Endothelial cell of umbilical vein (primary cell): ENCODE data around the gene ADAM17. TPM values are rescaled to one million over a fixed set of nuclear protein-coding genes. Genes with fewer than 3 reads are reported as not detected.

Experiments used
- BruUV-seq: library from RNA; stranded (reverse); fragments of 400-500 nt; replicated peaks from 2 replicates; lab custom pipeline; 2021; lab: Mats Ljungman, UMichigan
- CTCF ChIA-PET: fragments of 300-600, 350-600 bp; sonication (Branson Sonifier 250); formaldehyde crosslinking; loops from one replicate; lab custom pipeline; 2021; ENCODE audit warnings: antibody characterized with exemption, inconsistent platforms; lab: Charles Lee
- POLR2A ChIA-PET: fragments of 300-600, 350-600 bp; sonication (Branson Sonifier 250); formaldehyde crosslinking; loops from one replicate; lab custom pipeline; 2021; ENCODE audit warnings: antibody characterized with exemption, inconsistent platforms; lab: Charles Lee
- DNase-seq: peaks from one replicate; pipeline ENCODE4 v3.0.0-alpha.2; 2011; ENCODE audit warnings: low read depth, low spot score
- FAIRE-seq: peaks from 2 replicates; lab custom pipeline; 2011; peaks lifted over from hg19 to GRCh38; lab: Jason Lieb, UNC
- H2AFZ ChIP-seq: 2 replicates; pipeline ENCODE4 v1.6.0; 2012; ENCODE audit warnings: low read depth, low read length, control low read depth, inconsistent platforms
- H3K27ac ChIP-seq: 2 replicates; pipeline ENCODE4 v1.5.1; 2011; ENCODE audit warnings: low read depth, mild to moderate bottlenecking, control low read depth, low read length, moderate library complexity; ENCODE audit not compliant: insufficient read depth
- H3K27me3 ChIP-seq, 2 experiments: 2 replicates each; pipeline versions ENCODE4 v1.6.0 to v1.6.1; 2011; ENCODE audit warnings: low read length in 2 of 2, mixed read lengths in 1 of 2; ENCODE audit not compliant: control insufficient read depth in 2 of 2, insufficient read depth in 2 of 2
- H3K36me3 ChIP-seq, 2 experiments: 2 replicates in 1 of 2; 3 replicates in 1 of 2; pipeline ENCODE4 v1.5.1; 2011; ENCODE audit warnings: low read length in 2 of 2, mild to moderate bottlenecking in 1 of 2, moderate library complexity in 1 of 2; ENCODE audit not compliant: control insufficient read depth in 2 of 2, insufficient read depth in 2 of 2; ENCODE audit errors: extremely low read depth in 1 of 2
- H3K4me1 ChIP-seq: 3 replicates; pipeline ENCODE4 v1.5.1; 2011; ENCODE audit warnings: mild to moderate bottlenecking, low read length; ENCODE audit not compliant: control insufficient read depth, insufficient read depth; ENCODE audit errors: extremely low read depth
- H3K4me2 ChIP-seq: 2 replicates; pipeline ENCODE4 v1.6.1; 2011; ENCODE audit warnings: low read length, control low read depth, mixed read lengths; ENCODE audit not compliant: insufficient read depth
- H3K4me3 ChIP-seq, 3 experiments: fragments of 200-600 bp in 1 of 3; sonication (generic), shearing (Covaris generic) in 1 of 3; replicated peaks in 1 of 3; 2 replicates each; pipeline ENCODE4 v1.5.1; 2011 to 2016; ENCODE audit warnings: control low read depth in 3 of 3, low read length in 3 of 3, mild to moderate bottlenecking in 2 of 3, inconsistent platforms in 1 of 3, low read depth in 1 of 3, moderate library complexity in 1 of 3; ENCODE audit not compliant: insufficient read depth in 1 of 3
- H3K79me2 ChIP-seq: 2 replicates; pipeline ENCODE4 v1.6.0; 2012; ENCODE audit warnings: low read length, inconsistent platforms; ENCODE audit not compliant: control insufficient read depth, insufficient read depth
- H3K9ac ChIP-seq: replicated peaks from 2 replicates; pipeline ENCODE3; 2011; ENCODE audit warnings: low read length, control low read depth; ENCODE audit not compliant: insufficient read depth; ENCODE audit errors: extremely low read depth
- H3K9me1 ChIP-seq: replicated peaks from 3 replicates; pipeline ENCODE4 v1.6.0; 2011; ENCODE audit warnings: mild to moderate bottlenecking, low read length; ENCODE audit not compliant: control insufficient read depth, insufficient read depth; ENCODE audit errors: extremely low read depth
- H3K9me3 ChIP-seq: replicated peaks from 2 replicates; pipeline ENCODE4 v1.5.1; 2012; ENCODE audit warnings: low read length, inconsistent platforms; ENCODE audit not compliant: control insufficient read depth, insufficient read depth
- H4K20me1 ChIP-seq: replicated peaks from 2 replicates; pipeline ENCODE3; 2011; ENCODE audit warnings: mild to moderate bottlenecking, low read length; ENCODE audit not compliant: control insufficient read depth, insufficient read depth; ENCODE audit errors: extremely low read depth
- EZH2 ChIP-seq: IDR thresholded peaks from 2 replicates; pipeline ENCODE4 v1.6.1; 2012; ENCODE audit warnings: borderline replicate concordance, low read depth, mild to moderate bottlenecking, moderate library complexity, low read length, inconsistent platforms; ENCODE audit not compliant: severe bottlenecking
- FOS ChIP-seq: IDR thresholded peaks from 2 replicates; pipeline ENCODE4 v1.6.1; 2011; ENCODE audit warnings: mild to moderate bottlenecking, low read length, moderate library complexity, borderline replicate concordance; ENCODE audit not compliant: insufficient read depth
- GATA2 ChIP-seq: IDR thresholded peaks from 2 replicates; pipeline ENCODE4 v1.7.0; 2011; ENCODE audit warnings: low read depth, mild to moderate bottlenecking, moderate library complexity, mixed read lengths, low read length; ENCODE audit not compliant: insufficient read length, insufficient read depth
- JUN ChIP-seq: IDR thresholded peaks from 2 replicates; pipeline ENCODE4 v1.6.1; 2011; ENCODE audit warnings: borderline replicate concordance, low read depth; ENCODE audit not compliant: insufficient read length, insufficient read depth
- MAX ChIP-seq: IDR thresholded peaks from 2 replicates; pipeline ENCODE4 v1.6.1; 2011; ENCODE audit not compliant: insufficient read depth, insufficient read length
- MYC ChIP-seq: IDR thresholded peaks from one replicate; pipeline ENCODE4 v1.6.1; 2011; ENCODE audit warnings: mild to moderate bottlenecking, low read depth, low read length
- POLR2A ChIP-seq: IDR thresholded peaks from 2 replicates; pipeline ENCODE4 v1.6.1; 2012; ENCODE audit warnings: low read depth, mild to moderate bottlenecking, control low read depth, low read length
- POLR2AphosphoS5 ChIP-seq: IDR thresholded peaks from 2 replicates; pipeline ENCODE4 v1.6.1; 2012; ENCODE audit warnings: low read depth, mild to moderate bottlenecking, control low read depth, low read length, moderate library complexity; ENCODE audit not compliant: insufficient read depth
- dilution Hi-C: fragments of 300-500 bp; cut with MboI; formaldehyde crosslinking; loops from one replicate; pipeline ENCODE4 v1.15.0; 2019; ENCODE audit warnings: low sequenced_read_pairs; ENCODE audit not compliant: extremely low pct_ligation_motif_present
- intact Hi-C: fragments of 100-400 bp; cut with micrococcal nuclease; formaldehyde crosslinking; loops from one replicate; pipeline ENCODE4 v1.10.0; 2022
- polyA plus RNA-seq, 4 experiments: library from polyadenylated mRNA; depleted of rRNA in 3 of 4; stranded (reverse) in 3 of 4; unstranded in 1 of 4; fragments of >200 nt; gene quantifications; 2 replicates each; pipeline versions ENCODE4 v1.2.1 to v1.2.3, GENCODE V29; 2011 to 2012; ENCODE audit warnings: missing spikeins in 1 of 4
- total RNA-seq: library from RNA; stranded (reverse); gene quantifications from 2 replicates; pipeline ENCODE4 v1.2.3, GENCODE V29; 2021
- TF ChIP-seq, protein P1 (sequence below), 2 donors: IDR thresholded peaks; 1 replicate in 1 of 2; 2 replicates in 1 of 2; pipeline ENCODE4 v1.5.1; 2011; ENCODE audit warnings: low read length in 2 of 2, mild to moderate bottlenecking in 2 of 2, moderate library complexity in 2 of 2, control low read depth in 1 of 2, inconsistent platforms in 1 of 2, low read depth in 1 of 2; ENCODE audit not compliant: insufficient read depth in 1 of 2; ENCODE audit errors: extremely low read depth in 1 of 2

The ADAM17 gene
- total and polyA plus RNA-seq, 2 donors (not counting 3 experiments of a cell fraction or from before 2014, with no cell fraction given), result 10.6 to 57.1 TPM

GRCh38 chr2:9565436-9566153, 10.0 kb upstream of the ADAM17 start:
- H3K27me3 ChIP-seq, result no peaks in the 10 kb centered on the region
- DNase-seq (peak; percentile 94), FAIRE-seq (peak; percentile 99)
- H3K9me1 ChIP-seq, result no peaks in the 10 kb centered on the region
- no peaks in the 10 kb centered on the region for H3K9me3 ChIP-seq
- H3K4me3 ChIP-seq, result no peak overlapping the region
- peak overlapping the region; percentile 3 for H2AFZ ChIP-seq
- intact Hi-C loops (loop anchor here (1.0 kb wide), 1 partner anchor 9 kb away; no protein-coding TSS in a partner anchor), dilution Hi-C loops (no loop called here)
- H3K27ac ChIP-seq, result peak overlapping the region; percentile 44
- no peaks in the 10 kb centered on the region for H4K20me1 ChIP-seq
- CTCF ChIA-PET, result interaction anchor here (0.7 to 1.9 kb wide), 5 partner anchors 8 to 419 kb away, joined by 3 to 19 read pairs (median 4); partner anchors contain the start of gene ADAM17
- peaks cover 10% of the 10 kb centered on the region for H3K4me1 ChIP-seq
- POLR2A ChIA-PET, result interaction anchor here (1.7 kb wide), 1 partner anchor 10 kb away, joined by 7 read pairs; the partner anchor contains the start of gene ADAM17
- no peak overlapping the region for H3K4me2 ChIP-seq
- H3K9ac ChIP-seq, result no peak overlapping the region
- H3K79me2 ChIP-seq, result no peaks in the 10 kb centered on the region
- TSS peak; percentile 67 for BruUV-seq
- no peak for TF ChIP-seq MYC
- TF ChIP-seq JUN, result peak; percentile 64
- TF ChIP-seq FOS, result peak; percentile 81
- TF ChIP-seq POLR2A, result no peak
- no peaks in the 10 kb centered on the region for H3K36me3 ChIP-seq

DNA sequence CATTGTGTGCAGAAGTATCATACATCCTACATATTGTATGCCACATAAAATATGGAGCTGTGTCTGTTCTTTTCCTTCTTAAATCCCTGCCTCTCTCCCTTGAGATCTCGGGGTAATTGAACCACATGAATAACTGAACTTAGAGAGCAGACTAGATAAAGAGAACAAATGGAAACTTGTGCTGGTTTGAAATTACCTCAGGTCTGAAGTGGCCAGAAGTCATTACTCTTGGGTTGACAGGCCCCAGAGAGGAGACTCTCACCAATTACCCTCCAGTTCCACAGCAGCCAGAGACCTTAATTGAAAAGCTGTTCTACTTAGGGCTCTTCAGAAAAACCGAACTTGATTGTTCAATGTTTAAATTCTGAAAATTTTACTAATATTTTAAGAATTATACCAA, 5.0 kb upstream of the ADAM17 start:
- no peak overlapping the region for H3K4me2 ChIP-seq
- intact Hi-C loops (no loop called here), dilution Hi-C loops (no loop called here)
- no peaks in the 10 kb centered on the region for H3K9me1 ChIP-seq
- no peak overlapping the region for H3K27ac ChIP-seq
- peaks cover 6% of the 10 kb centered on the region for H3K79me2 ChIP-seq
- peaks cover 10% of the 10 kb centered on the region for H3K4me1 ChIP-seq
- no peak for DNase-seq
- no peaks in the 10 kb centered on the region for H3K9me3 ChIP-seq
- H2AFZ ChIP-seq, result no peak overlapping the region
- no peak overlapping the region for H3K4me3 ChIP-seq
- H3K36me3 ChIP-seq, result no peaks in the 10 kb centered on the region
- no peak for FAIRE-seq
- H3K27me3 ChIP-seq, result no peaks in the 10 kb centered on the region
- POLR2A ChIA-PET, result no interaction called here
- no peak for TF ChIP-seq MYC
- no peak for TF ChIP-seq JUN
- TF ChIP-seq, protein P1, sequence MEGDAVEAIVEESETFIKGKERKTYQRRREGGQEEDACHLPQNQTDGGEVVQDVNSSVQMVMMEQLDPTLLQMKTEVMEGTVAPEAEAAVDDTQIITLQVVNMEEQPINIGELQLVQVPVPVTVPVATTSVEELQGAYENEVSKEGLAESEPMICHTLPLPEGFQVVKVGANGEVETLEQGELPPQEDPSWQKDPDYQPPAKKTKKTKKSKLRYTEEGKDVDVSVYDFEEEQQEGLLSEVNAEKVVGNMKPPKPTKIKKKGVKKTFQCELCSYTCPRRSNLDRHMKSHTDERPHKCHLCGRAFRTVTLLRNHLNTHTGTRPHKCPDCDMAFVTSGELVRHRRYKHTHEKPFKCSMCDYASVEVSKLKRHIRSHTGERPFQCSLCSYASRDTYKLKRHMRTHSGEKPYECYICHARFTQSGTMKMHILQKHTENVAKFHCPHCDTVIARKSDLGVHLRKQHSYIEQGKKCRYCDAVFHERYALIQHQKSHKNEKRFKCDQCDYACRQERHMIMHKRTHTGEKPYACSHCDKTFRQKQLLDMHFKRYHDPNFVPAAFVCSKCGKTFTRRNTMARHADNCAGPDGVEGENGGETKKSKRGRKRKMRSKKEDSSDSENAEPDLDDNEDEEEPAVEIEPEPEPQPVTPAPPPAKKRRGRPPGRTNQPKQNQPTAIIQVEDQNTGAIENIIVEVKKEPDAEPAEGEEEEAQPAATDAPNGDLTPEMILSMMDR (IDR thresholded peaks at IDR 0.05; ENCODE audit: extremely low read depth in 1 of 2, insufficient read depth in 1 of 2, low read depth in 1 of 2, low read length in 2 of 2), result no peak
- TF ChIP-seq POLR2A, result no peak
- no peak for TF ChIP-seq FOS
- TF ChIP-seq EZH2, result no peak
- no peak for TF ChIP-seq POLR2AphosphoS5
- no peak for TF ChIP-seq MAX
- no peak for TF ChIP-seq GATA2
- no peaks in the 10 kb centered on the region for H4K20me1 ChIP-seq
- CTCF ChIA-PET, result no interaction called here
- no TSS peak for BruUV-seq
- H3K9ac ChIP-seq, result no peak overlapping the region
